ENCODE data around the gene DEK.
"Not testable (repeated sequence)": the region's sequence is repeated elsewhere in the genome, so short reads cannot be mapped to it uniquely, and the experiment has no call there.

The DEK gene

GRCh38 chr6:18234564-18234963 is 29.8 kb downstream of the DEK start:
- no peak for DNase-seq

GRCh38 chr6:18233770-18234169 is 30.6 kb downstream of the DEK start:
- DNase-seq: not testable (repeated sequence)

- DNase-seq: not testable (repeated sequence)
Measured at GRCh38 chr6:18231856-18232255, 32.5 kb downstream of the DEK start.

- DNase-seq: not testable (repeated sequence)
Measured at GRCh38 chr6:18228590-18228989, 35.7 kb downstream of the DEK start.

GRCh38 chr6:18227166-18227565 is 37.2 kb downstream of the DEK start:
- DNase-seq: not testable (repeated sequence)

- not testable (repeated sequence) for DNase-seq
Measured at GRCh38 chr6:18226451-18227105, 37.8 kb downstream of the DEK start.

GRCh38 chr6:18221288-18221615 is 43.1 kb downstream of the DEK start:
- no peak for DNase-seq

- DNase-seq: no peak
Measured at GRCh38 chr6:18219591-18219990, 44.7 kb downstream of the DEK start.

- DNase-seq: no peak
Measured at GRCh38 chr6:18218233-18218632, 46.1 kb downstream of the DEK start.

- no peak for DNase-seq
Measured at GRCh38 chr6:18216411-18216810, 47.9 kb downstream of the DEK start.

GRCh38 chr6:18215436-18215835 is 48.9 kb downstream of the DEK start:
- no peak for DNase-seq

GRCh38 chr6:18214003-18214402 is 50.3 kb downstream of the DEK start:
- no peak for DNase-seq

- DNase-seq: no peak
Measured at GRCh38 chr6:18213439-18213838, 50.9 kb downstream of the DEK start.

- no peak for DNase-seq
Measured at GRCh38 chr6:18212231-18212630, 52.1 kb downstream of the DEK start.

GRCh38 chr6:18211338-18211737 is 53.0 kb downstream of the DEK start:
- no peak for DNase-seq

- DNase-seq: no peak
Measured at GRCh38 chr6:18210707-18211106, 53.6 kb downstream of the DEK start.

- no peak for DNase-seq
Measured at GRCh38 chr6:18209539-18210197, 54.7 kb downstream of the DEK start.

- DNase-seq: not testable (repeated sequence)
Measured at GRCh38 chr6:18208778-18209177, 55.6 kb downstream of the DEK start.

- DNase-seq: no peak
Measured at GRCh38 chr6:18207949-18208348, 56.4 kb downstream of the DEK start.

- DNase-seq: no peak
Measured at GRCh38 chr6:18207438-18207837, 56.9 kb downstream of the DEK start.

- DNase-seq: no peak
Measured at GRCh38 chr6:18206591-18206990, 57.7 kb downstream of the DEK start.

GRCh38 chr6:18204691-18205090 is 59.6 kb downstream of the DEK start:
- no peak for DNase-seq

- DNase-seq: no peak
Measured at GRCh38 chr6:18203786-18204185, 60.5 kb downstream of the DEK start.

- DNase-seq: no peak
Measured at GRCh38 chr6:18192026-18192425, 72.3 kb downstream of the DEK start.

- no peak for DNase-seq
Measured at GRCh38 chr6:18189196-18189595, 75.1 kb downstream of the DEK start.
